ENCODE data around the gene PLN. TPM values are rescaled to one million over a fixed set of nuclear protein-coding genes. Genes with fewer than 3 reads are reported as not detected.

The PLN gene
- total RNA-seq, 3 donors from 2014 or later: 4.2 to 145 (median 19.5) TPM

DNA sequence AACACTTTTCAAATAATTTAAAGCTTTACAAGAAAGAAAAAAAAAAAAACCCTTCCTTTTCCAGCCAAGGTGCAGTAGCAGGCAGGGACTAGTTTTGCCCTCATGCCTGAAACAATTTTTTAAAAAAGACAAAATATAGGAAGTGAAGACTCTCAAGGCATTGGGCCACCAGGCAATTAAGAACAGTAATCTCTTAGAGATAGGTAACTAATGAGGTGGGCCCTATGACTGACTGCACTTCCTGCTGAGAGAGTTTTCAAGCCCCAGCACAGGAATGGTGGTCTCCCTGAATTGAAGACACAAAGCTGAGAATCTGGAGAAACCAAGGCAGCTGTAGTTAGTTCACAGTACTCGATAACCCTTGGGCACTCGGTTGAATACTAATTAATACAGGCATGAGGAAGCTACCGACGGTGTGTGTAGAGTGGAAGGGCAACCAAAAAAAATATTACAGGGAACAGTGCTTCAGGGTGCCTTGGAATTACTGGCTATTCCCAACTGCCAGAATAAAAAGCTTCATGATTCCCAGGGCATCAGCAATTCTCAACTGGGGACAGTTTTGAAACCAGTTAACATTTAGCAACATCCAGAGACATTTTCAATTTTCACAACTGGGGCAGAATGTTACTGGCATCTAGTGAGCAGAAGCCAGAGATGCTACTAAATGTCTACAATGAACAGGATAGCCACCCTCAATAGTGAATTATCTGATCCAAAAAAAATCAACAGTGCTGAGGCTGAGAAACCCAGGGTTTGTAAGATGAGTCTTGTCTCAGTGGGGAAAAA is 36.0 kb upstream of the PLN start:
- no peak for DNase-seq
- H3K9me3 ChIP-seq: no peaks in the 10 kb centered on the region
- no peak overlapping the region for H3K4me3 ChIP-seq
- H3K36me3 ChIP-seq (ENCODE audit: low read depth): no peaks in the 10 kb centered on the region
- no peak for ATAC-seq
- H3K4me1 ChIP-seq (ENCODE audit: low read depth): no peaks in the 10 kb centered on the region
- intact Hi-C loops (cut with DNase I, micrococcal nuclease): no loop called here
- TF ChIP-seq, protein P1, sequence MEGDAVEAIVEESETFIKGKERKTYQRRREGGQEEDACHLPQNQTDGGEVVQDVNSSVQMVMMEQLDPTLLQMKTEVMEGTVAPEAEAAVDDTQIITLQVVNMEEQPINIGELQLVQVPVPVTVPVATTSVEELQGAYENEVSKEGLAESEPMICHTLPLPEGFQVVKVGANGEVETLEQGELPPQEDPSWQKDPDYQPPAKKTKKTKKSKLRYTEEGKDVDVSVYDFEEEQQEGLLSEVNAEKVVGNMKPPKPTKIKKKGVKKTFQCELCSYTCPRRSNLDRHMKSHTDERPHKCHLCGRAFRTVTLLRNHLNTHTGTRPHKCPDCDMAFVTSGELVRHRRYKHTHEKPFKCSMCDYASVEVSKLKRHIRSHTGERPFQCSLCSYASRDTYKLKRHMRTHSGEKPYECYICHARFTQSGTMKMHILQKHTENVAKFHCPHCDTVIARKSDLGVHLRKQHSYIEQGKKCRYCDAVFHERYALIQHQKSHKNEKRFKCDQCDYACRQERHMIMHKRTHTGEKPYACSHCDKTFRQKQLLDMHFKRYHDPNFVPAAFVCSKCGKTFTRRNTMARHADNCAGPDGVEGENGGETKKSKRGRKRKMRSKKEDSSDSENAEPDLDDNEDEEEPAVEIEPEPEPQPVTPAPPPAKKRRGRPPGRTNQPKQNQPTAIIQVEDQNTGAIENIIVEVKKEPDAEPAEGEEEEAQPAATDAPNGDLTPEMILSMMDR (IDR thresholded peaks at IDR 0.05): no peak

DNA sequence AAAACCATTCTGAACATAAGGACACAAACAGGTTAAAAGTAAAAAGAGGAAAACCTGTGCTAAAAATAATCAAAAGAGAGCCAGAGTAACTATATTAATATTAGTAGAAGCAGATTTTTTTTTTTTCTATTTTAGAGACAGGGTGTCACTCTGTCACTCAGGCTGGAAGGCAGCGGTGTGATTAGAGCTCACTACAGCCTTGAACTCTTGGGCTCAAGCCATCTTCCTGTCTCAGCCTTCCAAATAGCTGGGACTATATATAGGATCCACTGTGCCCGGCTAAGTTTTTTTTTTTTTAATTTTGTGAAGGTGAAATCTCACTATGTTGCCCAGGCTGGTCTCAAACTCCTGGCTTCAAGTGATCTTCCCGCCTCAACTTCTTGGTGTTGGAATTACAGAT is 33.4 kb upstream of the PLN start:
- TF ChIP-seq, protein P1 (IDR thresholded peaks at IDR 0.05): no peak
- no peak overlapping the region for H3K4me3 ChIP-seq
- H3K36me3 ChIP-seq (ENCODE audit: low read depth): no peaks in the 10 kb centered on the region
- no peak for DNase-seq
- no peaks in the 10 kb centered on the region for H3K4me1 ChIP-seq (ENCODE audit: low read depth)
- H3K9me3 ChIP-seq: no peaks in the 10 kb centered on the region
- no peak for ATAC-seq
- intact Hi-C loops (cut with DNase I, micrococcal nuclease): no loop called here

DNA sequence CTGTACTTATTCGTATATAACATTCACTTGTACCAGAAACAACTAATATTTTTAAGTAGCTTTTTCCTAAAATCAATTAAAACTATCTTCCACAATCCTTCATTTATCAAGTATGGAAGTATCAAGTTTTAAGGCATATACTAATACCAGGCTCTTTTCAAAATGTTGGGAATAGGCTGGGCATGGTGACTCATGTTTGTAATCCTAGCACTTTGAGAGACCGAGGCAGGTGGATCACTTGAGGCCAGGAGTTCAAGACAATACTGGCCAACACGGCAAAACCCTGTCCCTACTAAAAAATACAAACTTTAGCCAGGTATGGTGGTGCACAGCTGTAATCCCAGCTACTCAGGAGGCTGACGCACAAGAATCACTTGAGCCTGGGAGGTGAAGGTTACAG is 25.7 kb upstream of the PLN start:
- intact Hi-C loops (cut with DNase I, micrococcal nuclease): no loop called here
- Histone ChIP-seq H3K9me3 (no peaks in the 10 kb centered on the region), H3K4me3 (no peak overlapping the region), H3K4me1 (ENCODE audit: low read depth) (peaks cover 2% of the 10 kb centered on the region), H3K36me3 (ENCODE audit: low read depth) (no peaks in the 10 kb centered on the region)
- TF ChIP-seq, protein P1 (IDR thresholded peaks at IDR 0.05): no peak
- DNase-seq (no peak), ATAC-seq (no peak)

DNA sequence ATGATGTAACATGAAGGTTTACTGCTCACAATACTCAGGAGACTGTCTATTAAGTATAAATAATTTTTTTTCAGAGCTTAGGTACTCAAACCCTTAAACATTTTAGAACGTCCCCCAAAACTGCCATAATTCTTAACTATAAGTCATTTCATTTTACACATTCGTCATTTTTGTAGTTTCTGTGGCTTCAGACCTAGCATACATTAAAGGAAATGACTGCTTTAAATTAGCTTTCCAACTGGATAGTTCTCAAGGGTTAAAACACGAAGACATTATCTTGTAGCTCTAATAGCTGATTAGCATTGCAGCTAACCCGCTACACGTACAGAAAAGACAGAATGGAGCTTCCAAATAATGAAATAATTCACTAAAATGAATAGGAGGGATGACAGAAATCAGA is 24.9 kb upstream of the PLN start:
- no peaks in the 10 kb centered on the region for H3K36me3 ChIP-seq (ENCODE audit: low read depth)
- TF ChIP-seq, protein P1 (IDR thresholded peaks at IDR 0.05): no peak
- no peak for DNase-seq
- H3K4me1 ChIP-seq (ENCODE audit: low read depth): peaks cover 2% of the 10 kb centered on the region
- H3K9me3 ChIP-seq: no peaks in the 10 kb centered on the region
- no peak for ATAC-seq
- intact Hi-C loops (cut with DNase I, micrococcal nuclease): no loop called here
- H3K4me3 ChIP-seq: no peak overlapping the region

DNA sequence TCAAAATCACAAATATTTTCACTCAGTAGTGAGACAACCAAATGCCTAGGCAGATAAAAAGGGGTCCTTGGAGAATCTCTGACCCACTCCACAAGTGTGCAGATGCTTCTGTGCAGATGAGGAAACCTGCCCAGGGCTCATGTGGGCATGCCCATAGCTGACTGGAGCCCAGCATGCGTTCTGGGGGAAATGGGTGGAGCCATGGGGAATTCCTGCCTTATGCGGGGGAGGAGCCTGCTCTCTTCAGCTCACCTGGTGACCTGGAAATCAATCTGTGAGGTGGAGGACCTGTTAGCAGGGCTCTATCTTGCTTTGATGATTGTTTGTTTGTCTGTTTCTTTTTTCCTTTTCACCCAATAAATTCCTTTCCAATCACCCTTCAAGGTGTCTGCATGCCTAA is 23.4 kb upstream of the PLN start:
- H3K36me3 ChIP-seq (ENCODE audit: low read depth): no peaks in the 10 kb centered on the region
- H3K4me3 ChIP-seq: no peak overlapping the region
- TF ChIP-seq, protein P1 (IDR thresholded peaks at IDR 0.05): no peak
- no peaks in the 10 kb centered on the region for H3K9me3 ChIP-seq
- peaks cover 2% of the 10 kb centered on the region for H3K4me1 ChIP-seq (ENCODE audit: low read depth)
- DNase-seq: no peak
- ATAC-seq: no peak
- intact Hi-C loops (cut with DNase I, micrococcal nuclease): no loop called here

All from mucosa of descending colon (tissue), 3 donors.